A549 (cell line): ENCODE results near the gene COA7. TPM values are rescaled to one million over a fixed set of nuclear protein-coding genes. Genes with fewer than 3 reads are reported as not detected.

Source experiments
- ATAC-seq, 2 experiments: fragments of 200-7000 bp in 1 of 2; fragments of >200 bp in 1 of 2; cut with Nextera tagmentation in 1 of 2; cut with Tn5 transposase in 1 of 2; 3 replicates each; pipeline versions ENCODE4 v1.8.0 to v1.9.1; 2018 to 2020; ENCODE audit warnings: mild to moderate bottlenecking in 1 of 2, moderate library complexity in 1 of 2
- CTCF ChIA-PET: fragments of 300-600 bp; sonication (Branson Sonifier 250); formaldehyde crosslinking; extraction: SDS; loops from one replicate; lab custom pipeline; 2021; ENCODE audit warnings: antibody characterized with exemption, inconsistent platforms; lab: Yijun Ruan, JAX
- POLR2A ChIA-PET: fragments of 350-600 bp; formaldehyde crosslinking; extraction: SDS; loops from one replicate; lab custom pipeline; 2021; ENCODE audit warnings: antibody characterized with exemption, inconsistent platforms; lab: Yijun Ruan, JAX
- DNase-seq, 2 experiments: peaks; one replicate each; pipeline versions ENCODE4 v3.0.0 to v3.0.0-alpha.2; 2011 to 2016; ENCODE audit warnings: low read depth in 1 of 2, low spot score in 1 of 2
- FAIRE-seq: peaks from 2 replicates; lab custom pipeline; 2011; peaks lifted over from hg19 to GRCh38; lab: Jason Lieb, UNC
- H3K27ac ChIP-seq, 2 experiments: fragments of >200 bp; sonication (Bioruptor Twin); formaldehyde crosslinking; 3 replicates each; pipeline ENCODE4 v1.5.1; 2016 to 2017
- H3K4me1 ChIP-seq: fragments of >200 bp; sonication (Bioruptor Twin); formaldehyde crosslinking; 3 replicates; pipeline ENCODE4 v1.6.1; 2016
- H3K4me2 ChIP-seq: fragments of >200 bp; sonication (Bioruptor Twin); formaldehyde crosslinking; 3 replicates; pipeline ENCODE4 v1.6.1; 2016
- H3K4me3 ChIP-seq: fragments of >200 bp; sonication (Bioruptor Twin); formaldehyde crosslinking; 3 replicates; pipeline ENCODE4 v1.5.1; 2016
- H3K9me3 ChIP-seq: fragments of >200 bp; sonication (Bioruptor Twin); formaldehyde crosslinking; 3 replicates; pipeline ENCODE4 v1.6.1; 2016
- ATOH8 ChIP-seq: fragments of 250-450 bp; sonication (Bioruptor Pico); IDR thresholded peaks from 2 replicates; pipeline ENCODE4 v1.5.0; 2020; ENCODE audit warnings: low read depth, mild to moderate bottlenecking, moderate library complexity
- CEBPB ChIP-seq, 2 experiments: fragments of >200 bp in 1 of 2; sonication (Bioruptor Twin) in 1 of 2; formaldehyde crosslinking in 1 of 2; IDR thresholded peaks; 2 replicates each; pipeline ENCODE4 v1.6.1; 2012 to 2016
- E2F6 ChIP-seq: IDR thresholded peaks from 2 replicates; pipeline ENCODE4 v1.6.1; 2012; ENCODE audit warnings: low read depth, borderline replicate concordance
- FOSL2 ChIP-seq, 2 experiments: fragments of 450-650 bp in 1 of 2; fragments of >200 bp in 1 of 2; sonication (Bioruptor Twin) in 1 of 2; formaldehyde crosslinking; IDR thresholded peaks; 2 replicates each; pipeline versions ENCODE4 v1.5.0 to v1.6.1; 2016 to 2020; ENCODE audit warnings: mild to moderate bottlenecking in 1 of 2, moderate library complexity in 1 of 2
- FOXS1 ChIP-seq: fragments of 250-450 bp; sonication (Bioruptor Pico); IDR thresholded peaks from 2 replicates; pipeline ENCODE4 v1.5.0; 2020; ENCODE audit warnings: mild to moderate bottlenecking, moderate library complexity
- GATA3 ChIP-seq: IDR thresholded peaks from 2 replicates; pipeline ENCODE4 v1.6.1; 2012; ENCODE audit warnings: borderline replicate concordance
- HMGXB4 ChIP-seq: fragments of 250-450 bp; sonication (Bioruptor Pico); IDR thresholded peaks from 2 replicates; pipeline ENCODE4 v1.5.0; 2021; ENCODE audit warnings: mild to moderate bottlenecking, moderate library complexity, borderline replicate concordance
- HOXB13 ChIP-seq: fragments of 250-450 bp; sonication (Bioruptor Pico); IDR thresholded peaks from 2 replicates; pipeline ENCODE4 v1.5.0; 2020; ENCODE audit warnings: low read depth, mild to moderate bottlenecking, moderate library complexity
- JUNB ChIP-seq: fragments of >200 bp; sonication (Bioruptor Twin); formaldehyde crosslinking; IDR thresholded peaks from 2 replicates; pipeline ENCODE4 v1.6.1; 2016
- MAX ChIP-seq: IDR thresholded peaks from 2 replicates; pipeline ENCODE4 v1.6.1; 2012
- MAZ ChIP-seq: fragments of 150-350 bp; IDR thresholded peaks from 2 replicates; pipeline ENCODE4 v1.6.1; 2014; ENCODE audit warnings: antibody characterized with exemption, low read depth, low read length, borderline replicate concordance
- NFE2L2 ChIP-seq: fragments of 150-350 bp; conservative IDR thresholded peaks from 2 replicates; pipeline ENCODE4 v1.6.1; 2014; ENCODE audit warnings: low read length
- NR3C1 ChIP-seq: fragments of >200 bp; sonication (Bioruptor Twin); formaldehyde crosslinking; IDR thresholded peaks from 3 replicates; pipeline ENCODE4 v1.6.1; 2017
- PHF8 ChIP-seq: fragments of 200-600 bp; sonication (generic); IDR thresholded peaks from 2 replicates; pipeline ENCODE4 v1.6.1; 2016; ENCODE audit warnings: low read depth, mild to moderate bottlenecking, antibody characterized with exemption, moderate library complexity, borderline replicate concordance
- POLR2A ChIP-seq: IDR thresholded peaks from 2 replicates; pipeline ENCODE4 v1.6.1; 2012; ENCODE audit warnings: mild to moderate bottlenecking, low read length
- RFX5 ChIP-seq: fragments of 450-650 bp; IDR thresholded peaks from 2 replicates; pipeline ENCODE4 v1.7.1; 2014; ENCODE audit warnings: antibody characterized with exemption, mild to moderate bottlenecking, moderate library complexity
- SREBF2 ChIP-seq: fragments of 450-650 bp; IDR thresholded peaks from 2 replicates; pipeline ENCODE4 v1.6.1; 2014; ENCODE audit warnings: mild to moderate bottlenecking, moderate library complexity
- TFCP2L1 ChIP-seq: fragments of 250-450 bp; sonication (Bioruptor Pico); IDR thresholded peaks from 2 replicates; pipeline ENCODE4 v1.5.0; 2021; ENCODE audit warnings: mild to moderate bottlenecking
- TP53 ChIP-seq: fragments of 250-450 bp; sonication (Bioruptor Pico); IDR thresholded peaks from 2 replicates; pipeline ENCODE4 v1.5.0; 2021; ENCODE audit warnings: mild to moderate bottlenecking, moderate library complexity
- USF2 ChIP-seq: fragments of 450-650 bp; IDR thresholded peaks from 2 replicates; pipeline ENCODE4 v1.6.1; 2014; ENCODE audit warnings: antibody characterized with exemption
- WGBS: methylation state at CpG from one replicate; pipeline ENCODE4 v1.1.6; 2017; ENCODE audit errors: missing lambda C conversion rate; 5-methylcytosine and 5-hydroxymethylcytosine counted together
- polyA plus RNA-seq, 4 experiments: library from polyadenylated mRNA; depleted of rRNA in 3 of 4; stranded (reverse); fragments of >200 nt; fragmentation: RNase III in 1 of 4; extraction: RNeasy Plus Mini Kit Qiagen cat#74134 plus additional on column Dnase treatment in 1 of 4; gene quantifications; 2 replicates in 3 of 4; 3 replicates in 1 of 4; pipeline ENCODE4 v1.2.3, GENCODE V29; 2011 to 2017
- TF ChIP-seq, protein P1 (sequence below): fragments of 200-600 bp; sonication (generic); IDR thresholded peaks from 2 replicates; pipeline ENCODE4 v1.6.1; 2016; ENCODE audit warnings: antibody characterized with exemption, mild to moderate bottlenecking, moderate library complexity
- TF ChIP-seq, protein P2 (sequence below): fragments of >200 bp; sonication (Bioruptor Twin); formaldehyde crosslinking; IDR thresholded peaks from 2 replicates; pipeline ENCODE4 v1.6.1; 2016

Gene COA7
- polyA plus RNA-seq, 2 of the 4 experiments (the other 2 are of a cell fraction), result 18.1 to 22.0 TPM

GRCh38 chr1:52659851-52660596 is 38.1 kb downstream of the COA7 start:
- TF ChIP-seq POLR2A (no peak), MAX (no peak), NFE2L2 (no peak)
- TF ChIP-seq, protein P1, sequence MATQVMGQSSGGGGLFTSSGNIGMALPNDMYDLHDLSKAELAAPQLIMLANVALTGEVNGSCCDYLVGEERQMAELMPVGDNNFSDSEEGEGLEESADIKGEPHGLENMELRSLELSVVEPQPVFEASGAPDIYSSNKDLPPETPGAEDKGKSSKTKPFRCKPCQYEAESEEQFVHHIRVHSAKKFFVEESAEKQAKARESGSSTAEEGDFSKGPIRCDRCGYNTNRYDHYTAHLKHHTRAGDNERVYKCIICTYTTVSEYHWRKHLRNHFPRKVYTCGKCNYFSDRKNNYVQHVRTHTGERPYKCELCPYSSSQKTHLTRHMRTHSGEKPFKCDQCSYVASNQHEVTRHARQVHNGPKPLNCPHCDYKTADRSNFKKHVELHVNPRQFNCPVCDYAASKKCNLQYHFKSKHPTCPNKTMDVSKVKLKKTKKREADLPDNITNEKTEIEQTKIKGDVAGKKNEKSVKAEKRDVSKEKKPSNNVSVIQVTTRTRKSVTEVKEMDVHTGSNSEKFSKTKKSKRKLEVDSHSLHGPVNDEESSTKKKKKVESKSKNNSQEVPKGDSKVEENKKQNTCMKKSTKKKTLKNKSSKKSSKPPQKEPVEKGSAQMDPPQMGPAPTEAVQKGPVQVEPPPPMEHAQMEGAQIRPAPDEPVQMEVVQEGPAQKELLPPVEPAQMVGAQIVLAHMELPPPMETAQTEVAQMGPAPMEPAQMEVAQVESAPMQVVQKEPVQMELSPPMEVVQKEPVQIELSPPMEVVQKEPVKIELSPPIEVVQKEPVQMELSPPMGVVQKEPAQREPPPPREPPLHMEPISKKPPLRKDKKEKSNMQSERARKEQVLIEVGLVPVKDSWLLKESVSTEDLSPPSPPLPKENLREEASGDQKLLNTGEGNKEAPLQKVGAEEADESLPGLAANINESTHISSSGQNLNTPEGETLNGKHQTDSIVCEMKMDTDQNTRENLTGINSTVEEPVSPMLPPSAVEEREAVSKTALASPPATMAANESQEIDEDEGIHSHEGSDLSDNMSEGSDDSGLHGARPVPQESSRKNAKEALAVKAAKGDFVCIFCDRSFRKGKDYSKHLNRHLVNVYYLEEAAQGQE, result no peak
- TF ChIP-seq, protein P2, sequence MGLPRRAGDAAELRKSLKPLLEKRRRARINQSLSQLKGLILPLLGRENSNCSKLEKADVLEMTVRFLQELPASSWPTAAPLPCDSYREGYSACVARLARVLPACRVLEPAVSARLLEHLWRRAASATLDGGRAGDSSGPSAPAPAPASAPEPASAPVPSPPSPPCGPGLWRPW, result no peak
- Histone ChIP-seq H3K27ac (peak overlapping the region in 1 of 2 experiments; percentile 78; a peak in 2 of 6 replicates), H3K4me2 (no peak overlapping the region; the same call in 2 of the 3 replicates), H3K4me1 (peaks cover 36% of the 10 kb centered on the region), H3K4me3 (no peak overlapping the region), H3K9me3 (no peaks in the 10 kb centered on the region)
- DNase-seq (no peak), FAIRE-seq (no peak), ATAC-seq (no peak)
- ChIA-PET POLR2A (no interaction called here), CTCF (interaction anchor here (1.3 kb wide), 1 partner anchor 26 kb away, joined by 5 read pairs; no protein-coding TSS in a partner anchor)
- 80% methylated on average over 10 of the region's 13 CpGs for WGBS

- Histone ChIP-seq H3K27ac (peak overlapping the region in 1 of 2 experiments; percentile 78; a peak in 1 of 6 replicates), H3K4me3 (no peak overlapping the region)
- CTCF ChIA-PET, result interaction anchor here (1.4 kb wide), 1 partner anchor 29 kb away, joined by 3 read pairs; no protein-coding TSS in a partner anchor
- TF ChIP-seq FOXS1 (CRISPR knock-in tag) (no peak), TFCP2L1 (CRISPR knock-in tag) (no peak), ATOH8 (CRISPR knock-in tag) (no peak), E2F6 (no peak), HOXB13 (no peak), SREBF2 (no peak), USF2 (no peak), HMGXB4 (CRISPR knock-in tag) (no peak), NR3C1 (no peak), GATA3 (no peak), TP53 (no peak), JUNB (no peak), CEBPB (IDR thresholded peaks at IDR 0.05) (no peak), NFE2L2 (no peak), RFX5 (no peak), MAZ (no peak), PHF8 (no peak), FOSL2 (IDR thresholded peaks at IDR 0.05) (no peak), FOSL2 (CRISPR knock-in tag; IDR thresholded peaks at IDR 0.05) (no peak)
- TF ChIP-seq, all 56 proteins: peak for 0
- peaks cover 34% of the 10 kb centered on the region for H3K4me1 ChIP-seq
- H3K9me3 ChIP-seq, result no peaks in the 10 kb centered on the region
- POLR2A ChIA-PET, result no interaction called here
- 92% methylated on average over 3 of the region's 3 CpGs for WGBS
- DNase-seq (no peak), ATAC-seq (no peak), FAIRE-seq (no peak)
- no peak overlapping the region; the same call in 2 of the 3 replicates for H3K4me2 ChIP-seq
Observed at GRCh38 chr1:52659356-52659755, 38.8 kb downstream of the COA7 start.
